IMR-90 (cell line): ENCODE measurements around the gene PKD1.
A peak's percentile ranks its signal among the peaks of the same experiment; 100 is the strongest.

Source experiments
- POLR2A ChIP-seq: IDR thresholded peaks from 2 replicates; pipeline ENCODE4 v1.6.1; 2012; ENCODE audit warnings: mild to moderate bottlenecking, low read depth, low read length
- TF ChIP-seq, protein P1 (sequence below): conservative IDR thresholded peaks from 2 replicates; pipeline ENCODE4 v1.5.1; 2012; ENCODE audit warnings: mild to moderate bottlenecking, low read depth, low read length, improper control_type of control experiment

GRCh38 chr16:2156849-2157224, 21.1 kb upstream of the PKD1 start:
- TF ChIP-seq, protein P1, sequence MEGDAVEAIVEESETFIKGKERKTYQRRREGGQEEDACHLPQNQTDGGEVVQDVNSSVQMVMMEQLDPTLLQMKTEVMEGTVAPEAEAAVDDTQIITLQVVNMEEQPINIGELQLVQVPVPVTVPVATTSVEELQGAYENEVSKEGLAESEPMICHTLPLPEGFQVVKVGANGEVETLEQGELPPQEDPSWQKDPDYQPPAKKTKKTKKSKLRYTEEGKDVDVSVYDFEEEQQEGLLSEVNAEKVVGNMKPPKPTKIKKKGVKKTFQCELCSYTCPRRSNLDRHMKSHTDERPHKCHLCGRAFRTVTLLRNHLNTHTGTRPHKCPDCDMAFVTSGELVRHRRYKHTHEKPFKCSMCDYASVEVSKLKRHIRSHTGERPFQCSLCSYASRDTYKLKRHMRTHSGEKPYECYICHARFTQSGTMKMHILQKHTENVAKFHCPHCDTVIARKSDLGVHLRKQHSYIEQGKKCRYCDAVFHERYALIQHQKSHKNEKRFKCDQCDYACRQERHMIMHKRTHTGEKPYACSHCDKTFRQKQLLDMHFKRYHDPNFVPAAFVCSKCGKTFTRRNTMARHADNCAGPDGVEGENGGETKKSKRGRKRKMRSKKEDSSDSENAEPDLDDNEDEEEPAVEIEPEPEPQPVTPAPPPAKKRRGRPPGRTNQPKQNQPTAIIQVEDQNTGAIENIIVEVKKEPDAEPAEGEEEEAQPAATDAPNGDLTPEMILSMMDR: no peak
- TF ChIP-seq POLR2A: peak; percentile 6; the same call in 1 of the 2 replicates
